H9 (cell line): Measurements from ENCODE around the gene MS4A14. TPM values are rescaled to one million over a fixed set of nuclear protein-coding genes. Genes with fewer than 3 reads are reported as not detected.

ENCODE experiments used
- DNase-seq: peaks from one replicate; pipeline ENCODE4 v3.0.0-alpha.2; 2017
- H2AFZ ChIP-seq: one replicate; pipeline ENCODE4 v1.6.1; 2013; ENCODE audit warnings: mild to moderate bottlenecking, low read length, control low read depth, moderate library complexity
- H2AK5ac ChIP-seq: 2 replicates; pipeline ENCODE4 v1.6.1; 2013; ENCODE audit warnings: low read length, control low read depth, mixed read lengths; ENCODE audit not compliant: insufficient read length
- H2BK120ac ChIP-seq: one replicate; pipeline ENCODE4 v1.6.1; 2013; ENCODE audit warnings: low read depth, mild to moderate bottlenecking, low read length, control low read depth, inconsistent platforms; ENCODE audit not compliant: poor library complexity, severe bottlenecking
- H2BK12ac ChIP-seq: 2 replicates; pipeline ENCODE4 v1.6.1; 2013; ENCODE audit warnings: low read length, control low read depth, mixed read lengths, low read depth; ENCODE audit not compliant: insufficient read length
- H2BK15ac ChIP-seq: 2 replicates; pipeline ENCODE4 v1.6.1; 2013; ENCODE audit warnings: low read depth, low read length, control low read depth
- H2BK20ac ChIP-seq: one replicate; pipeline ENCODE4 v1.6.1; 2013; ENCODE audit warnings: low read depth, mild to moderate bottlenecking, low read length, control low read depth, inconsistent platforms; ENCODE audit not compliant: poor library complexity, severe bottlenecking
- H2BK5ac ChIP-seq: 2 replicates; pipeline ENCODE4 v1.6.1; 2013; ENCODE audit warnings: low read length, control low read depth, mixed read lengths; ENCODE audit not compliant: insufficient read length
- H3K14ac ChIP-seq: 2 replicates; pipeline ENCODE4 v1.6.1; 2013; ENCODE audit warnings: low read length, control low read depth; ENCODE audit not compliant: insufficient read depth
- H3K18ac ChIP-seq: 2 replicates; pipeline ENCODE4 v1.6.1; 2013; ENCODE audit warnings: low read depth, mild to moderate bottlenecking, mixed read lengths, low read length, control low read depth; ENCODE audit not compliant: insufficient read length
- H3K23ac ChIP-seq: 2 replicates; pipeline ENCODE4 v1.6.1; 2013; ENCODE audit warnings: low read length, control low read depth, mixed read lengths, low read depth; ENCODE audit not compliant: insufficient read length
- H3K23me2 ChIP-seq: 2 replicates; pipeline ENCODE4 v1.6.1; 2013; ENCODE audit warnings: low read depth, mild to moderate bottlenecking, mixed read lengths, low read length, control low read depth; ENCODE audit not compliant: insufficient read length, poor library complexity, severe bottlenecking
- H3K27ac ChIP-seq: 2 replicates; pipeline ENCODE4 v1.5.1; 2013; ENCODE audit warnings: low read length, control low read depth, mixed read lengths, low read depth; ENCODE audit not compliant: insufficient read length
- H3K27me3 ChIP-seq: 2 replicates; pipeline ENCODE4 v1.6.1; 2013; ENCODE audit warnings: low read length, control low read depth, inconsistent platforms; ENCODE audit not compliant: insufficient read depth
- H3K4ac ChIP-seq: 2 replicates; pipeline ENCODE4 v1.6.1; 2013; ENCODE audit warnings: low read depth, mild to moderate bottlenecking, control low read depth, inconsistent platforms, low read length, moderate library complexity
- H3K4me1 ChIP-seq: 2 replicates; pipeline ENCODE4 v1.6.1; 2013; ENCODE audit warnings: low read length, control low read depth, inconsistent platforms; ENCODE audit not compliant: insufficient read depth
- H3K4me2 ChIP-seq: 2 replicates; pipeline ENCODE4 v1.6.1; 2013; ENCODE audit warnings: low read length, control low read depth, mixed read lengths; ENCODE audit not compliant: insufficient read length, insufficient read depth
- H3K56ac ChIP-seq: 2 replicates; pipeline ENCODE4 v1.6.1; 2013; ENCODE audit warnings: low read depth, mild to moderate bottlenecking, mixed read lengths, low read length, control low read depth; ENCODE audit not compliant: insufficient read length
- H3K79me1 ChIP-seq: 2 replicates; pipeline ENCODE4 v1.6.1; 2013; ENCODE audit warnings: low read depth, mild to moderate bottlenecking, moderate library complexity, low read length, control low read depth, inconsistent platforms; ENCODE audit not compliant: insufficient read depth, poor library complexity, severe bottlenecking
- H3K79me2 ChIP-seq: 2 replicates; pipeline ENCODE4 v1.6.1; 2013; ENCODE audit warnings: low read length, control low read depth, inconsistent platforms; ENCODE audit not compliant: insufficient read depth
- H3K9ac ChIP-seq: 2 replicates; pipeline ENCODE4 v1.6.1; 2013; ENCODE audit warnings: low read length, control low read depth, mixed read lengths; ENCODE audit not compliant: insufficient read length; ENCODE audit errors: extremely low read depth
- H3K9me3 ChIP-seq: one replicate; pipeline ENCODE4 v1.6.1; 2013; ENCODE audit warnings: low read depth, low read length, inconsistent platforms; ENCODE audit not compliant: control insufficient read depth
- H3T11ph ChIP-seq: one replicate; pipeline ENCODE4 v1.6.1; 2013; ENCODE audit warnings: mild to moderate bottlenecking, low read length, control low read depth, inconsistent platforms
- H4K20me1 ChIP-seq: one replicate; pipeline ENCODE4 v1.6.1; 2013; ENCODE audit not compliant: control insufficient read depth, insufficient read length, insufficient read depth
- H4K5ac ChIP-seq: 2 replicates; pipeline ENCODE4 v1.6.1; 2013; ENCODE audit warnings: low read depth, mild to moderate bottlenecking, mixed read lengths, low read length, control low read depth; ENCODE audit not compliant: insufficient read length
- H4K8ac ChIP-seq: replicated peaks from 2 replicates; pipeline ENCODE4 v1.6.1; 2013; ENCODE audit warnings: low read length, control low read depth, mixed read lengths, low read depth; ENCODE audit not compliant: insufficient read length
- H4K91ac ChIP-seq: 2 replicates; pipeline ENCODE4 v1.6.1; 2013; ENCODE audit warnings: low read depth, mild to moderate bottlenecking, moderate library complexity, mixed read lengths, low read length, control low read depth; ENCODE audit not compliant: insufficient read length
- H3K27ac Mint-ChIP-seq, 3 experiments: 2 replicates in 2 of 3; 3 replicates in 1 of 3; pipeline ENCODE4 v1.8.0; 2020 to 2021; ENCODE audit warnings: mixed read lengths in 3 of 3, mild to moderate bottlenecking in 1 of 3, moderate library complexity in 1 of 3
- H3K27me3 Mint-ChIP-seq: 2 replicates; pipeline ENCODE4 v1.8.0; 2021; ENCODE audit warnings: low read depth, mild to moderate bottlenecking, moderate library complexity, mixed read lengths
- H3K36me3 Mint-ChIP-seq, 3 experiments: 2 replicates in 2 of 3; 3 replicates in 1 of 3; pipeline ENCODE4 v1.8.0; 2020 to 2021; ENCODE audit warnings: low read depth in 3 of 3, mixed read lengths in 3 of 3; ENCODE audit not compliant: insufficient read depth in 1 of 3
- H3K4me1 Mint-ChIP-seq, 2 experiments: 2 replicates each; pipeline ENCODE4 v1.8.0; 2020; ENCODE audit warnings: mixed read lengths in 2 of 2
- H3K4me3 Mint-ChIP-seq, 2 experiments: 2 replicates in 1 of 2; 3 replicates in 1 of 2; pipeline ENCODE4 v1.8.0; 2020 to 2021; ENCODE audit warnings: mild to moderate bottlenecking in 2 of 2, mixed read lengths in 2 of 2, moderate library complexity in 1 of 2
- H3K9me3 Mint-ChIP-seq, 2 experiments: 2 replicates in 1 of 2; 3 replicates in 1 of 2; pipeline ENCODE4 v1.8.0; 2020; ENCODE audit warnings: mild to moderate bottlenecking in 2 of 2, mixed read lengths in 2 of 2, moderate library complexity in 1 of 2
- CTCF ChIP-seq: fragments of 200-600 bp; sonication (generic); conservative IDR thresholded peaks from 3 replicates; pipeline ENCODE4 v1.8.0; 2021; ENCODE audit warnings: antibody characterized with exemption, mild to moderate bottlenecking
- WGBS: extraction: QIAGEN DNeasy Blood & Tissue Kit; methylation state at CpG from one replicate; pipeline ENCODE4 v1.1.7; 2013; ENCODE audit warnings: missing lambda C conversion rate, low lambda C conversion rate, mixed read lengths; ENCODE audit not compliant: insufficient read length; ENCODE audit errors: extremely low coverage; 5-methylcytosine and 5-hydroxymethylcytosine counted together
- total RNA-seq: library from RNA; stranded (reverse); gene quantifications from 2 replicates; pipeline ENCODE4 v1.2.1, GENCODE V29; 2021

MS4A14 gene
- total RNA-seq, 1 experiment from 2014 or later, result not detected

GRCh38 chr11:60370811-60371298 is 25.4 kb upstream of the MS4A14 start:
- no peaks in the 10 kb centered on the region for H3K79me1 ChIP-seq
- H3K23ac ChIP-seq, result no peak overlapping the region
- WGBS, result no CpG with 5 or more reads among the region's 5 CpGs
- H2BK120ac ChIP-seq, result no peak overlapping the region
- Mint-ChIP-seq H3K27me3 (no peaks in the 10 kb centered on the region; the same call in 1 of the 2 replicates), H3K27ac (no peak overlapping the region; a peak in 1 of 7 replicates), H3K4me3 (no peak overlapping the region), H3K9me3 (peaks cover 9 to 10% of the 10 kb centered on the region in 2 experiments; a peak in 4 of 5 replicates), H3K4me1 (peaks cover 21 to 39% of the 10 kb centered on the region in 2 experiments), H3K36me3 (peaks cover 2 to 23% (median 12%) of the 10 kb centered on the region in 3 experiments; a peak in 5 of 7 replicates)
- H4K20me1 ChIP-seq, result no peaks in the 10 kb centered on the region
- no peak overlapping the region for H3K18ac ChIP-seq
- no peak overlapping the region for H3K9ac ChIP-seq
- H2AK5ac ChIP-seq, result no peak overlapping the region
- no peak overlapping the region for H2BK15ac ChIP-seq
- H2BK5ac ChIP-seq, result no peak overlapping the region
- H3K4me1 ChIP-seq, result no peaks in the 10 kb centered on the region
- no peak overlapping the region for H3K4ac ChIP-seq
- no peak overlapping the region for H2BK12ac ChIP-seq
- H3K79me2 ChIP-seq, result no peaks in the 10 kb centered on the region
- H3K23me2 ChIP-seq, result no peaks in the 10 kb centered on the region
- H3K27ac ChIP-seq, result no peak overlapping the region
- TF ChIP-seq CTCF, result no peak
- no peaks in the 10 kb centered on the region for H3K9me3 ChIP-seq
- no peak for DNase-seq
- H3K14ac ChIP-seq, result no peak overlapping the region
- no peak overlapping the region for H2BK20ac ChIP-seq
- no peak overlapping the region for H3K56ac ChIP-seq
- no peak overlapping the region for H3K4me2 ChIP-seq
- H3K27me3 ChIP-seq, result no peaks in the 10 kb centered on the region
- no peak overlapping the region for H3T11ph ChIP-seq
- no peak overlapping the region for H2AFZ ChIP-seq
- H4K91ac ChIP-seq, result no peak overlapping the region
- no peak overlapping the region for H4K8ac ChIP-seq
- no peak overlapping the region for H4K5ac ChIP-seq
